Karpas-422 (cell line): ENCODE data around the gene ATOH8. TPM values are rescaled to one million over a fixed set of nuclear protein-coding genes. Genes with fewer than 3 reads are reported as not detected.

Experiments used
- DNase-seq: peaks from one replicate; pipeline ENCODE4 v3.0.0-alpha.2; 2015
- H2AFZ ChIP-seq: fragments of 200-600 bp; sonication (generic); 2 replicates; pipeline ENCODE4 v1.6.1; 2014; ENCODE audit warnings: antibody characterized with exemption, low read length, mixed read lengths
- H3K27ac ChIP-seq: fragments of 200-600 bp; sonication (generic); 2 replicates; pipeline ENCODE4 v1.5.1; 2014; ENCODE audit warnings: mild to moderate bottlenecking, low read length, moderate library complexity
- H3K27me3 ChIP-seq: fragments of 200-600 bp; sonication (generic); 2 replicates; pipeline ENCODE4 v1.6.1; 2014; ENCODE audit warnings: low read length, mixed read lengths
- H3K36me3 ChIP-seq: fragments of 200-600 bp; sonication (generic); 2 replicates; pipeline ENCODE4 v1.6.1; 2014; ENCODE audit warnings: low read length, mixed read lengths; ENCODE audit not compliant: insufficient read depth
- H3K4me1 ChIP-seq: fragments of 200-600 bp; sonication (generic); 2 replicates; pipeline ENCODE4 v1.6.1; 2014; ENCODE audit warnings: mild to moderate bottlenecking, low read length, mixed read lengths
- H3K4me2 ChIP-seq: fragments of 200-600 bp; sonication (generic); 2 replicates; pipeline ENCODE4 v1.6.1; 2014; ENCODE audit warnings: low read length, low read depth, mild to moderate bottlenecking; ENCODE audit not compliant: poor library complexity, severe bottlenecking
- H3K4me3 ChIP-seq: fragments of 200-600 bp; sonication (generic); 2 replicates; pipeline ENCODE4 v1.5.1; 2014; ENCODE audit warnings: mild to moderate bottlenecking, antibody characterized with exemption, low read length, mixed read lengths
- H3K79me2 ChIP-seq: fragments of 200-600 bp; sonication (generic); 2 replicates; pipeline ENCODE4 v1.6.1; 2014; ENCODE audit warnings: mild to moderate bottlenecking, low read length, mixed read lengths
- H3K9ac ChIP-seq: fragments of 200-600 bp; sonication (generic); 2 replicates; pipeline ENCODE4 v1.6.0; 2014; ENCODE audit warnings: low read length
- H3K9me2 ChIP-seq: fragments of 200-600 bp; sonication (generic), shearing (Covaris generic); replicated peaks from 2 replicates; pipeline ENCODE4 v1.6.0; 2014; ENCODE audit warnings: mild to moderate bottlenecking, low read length, moderate library complexity; ENCODE audit not compliant: insufficient read depth
- H3K9me3 ChIP-seq: fragments of 300-700, 200-600 bp; sonication (generic); 2 replicates; pipeline ENCODE4 v1.6.1; 2014; ENCODE audit warnings: low read length, mixed read lengths
- H4K20me1 ChIP-seq: fragments of 200-600 bp; sonication (generic); 2 replicates; pipeline ENCODE4 v1.6.1; 2014; ENCODE audit warnings: mild to moderate bottlenecking, antibody characterized with exemption, low read length, low read depth; ENCODE audit not compliant: insufficient read depth
- total RNA-seq: library from RNA; depleted of rRNA; stranded (reverse); fragments of >200 nt; shearing (Covaris generic); gene quantifications from 2 replicates; pipeline ENCODE4 v1.2.3, GENCODE V29; 2014; ENCODE audit warnings: low replicate concordance

ATOH8 gene
- total RNA-seq, 1 experiment from 2014 or later = not detected

- Histone ChIP-seq H3K9ac (no peak overlapping the region), H3K27me3 (no peaks in the 10 kb centered on the region; the same call in 1 of the 2 replicates), H3K9me3 (no peaks in the 10 kb centered on the region), H3K4me1 (no peaks in the 10 kb centered on the region), H3K27ac (no peak overlapping the region), H2AFZ (no peak overlapping the region), H4K20me1 (no peaks in the 10 kb centered on the region), H3K79me2 (no peaks in the 10 kb centered on the region), H3K9me2 (no peaks in the 10 kb centered on the region), H3K36me3 (no peaks in the 10 kb centered on the region), H3K4me2 (no peak overlapping the region), H3K4me3 (no peak overlapping the region)
- no peak for DNase-seq
Measured at GRCh38 chr2:85776672-85777071, 22.9 kb downstream of the ATOH8 start.

- Histone ChIP-seq H3K9me2 (no peaks in the 10 kb centered on the region), H3K4me2 (no peak overlapping the region), H3K27me3 (no peaks in the 10 kb centered on the region), H3K79me2 (no peaks in the 10 kb centered on the region), H3K36me3 (no peaks in the 10 kb centered on the region), H2AFZ (no peak overlapping the region), H4K20me1 (no peaks in the 10 kb centered on the region), H3K27ac (no peak overlapping the region), H3K9ac (no peak overlapping the region), H3K4me3 (no peak overlapping the region), H3K4me1 (no peaks in the 10 kb centered on the region), H3K9me3 (no peaks in the 10 kb centered on the region)
- DNase-seq = no peak
Measured at GRCh38 chr2:85777441-85777861, 23.7 kb downstream of the ATOH8 start.

GRCh38 chr2:85778646-85779379 is 25.0 kb downstream of the ATOH8 start:
- Histone ChIP-seq H3K27ac (no peak overlapping the region), H3K9me3 (no peaks in the 10 kb centered on the region), H3K4me2 (no peak overlapping the region), H3K4me1 (no peaks in the 10 kb centered on the region), H3K9me2 (no peaks in the 10 kb centered on the region), H4K20me1 (no peaks in the 10 kb centered on the region), H3K27me3 (no peaks in the 10 kb centered on the region), H3K36me3 (no peaks in the 10 kb centered on the region), H2AFZ (no peak overlapping the region), H3K79me2 (no peaks in the 10 kb centered on the region), H3K4me3 (no peak overlapping the region), H3K9ac (no peak overlapping the region)
- no peak for DNase-seq

GRCh38 chr2:85779641-85780315 is 26.0 kb downstream of the ATOH8 start:
- Histone ChIP-seq H3K27me3 (no peaks in the 10 kb centered on the region), H3K27ac (no peak overlapping the region), H3K4me3 (no peak overlapping the region), H3K36me3 (no peaks in the 10 kb centered on the region), H4K20me1 (no peaks in the 10 kb centered on the region), H3K9me3 (no peaks in the 10 kb centered on the region), H3K4me1 (no peaks in the 10 kb centered on the region), H2AFZ (no peak overlapping the region), H3K79me2 (no peaks in the 10 kb centered on the region), H3K4me2 (no peak overlapping the region), H3K9ac (no peak overlapping the region), H3K9me2 (no peaks in the 10 kb centered on the region)
- DNase-seq = no peak

- H3K4me2 ChIP-seq = no peak overlapping the region
- H3K36me3 ChIP-seq = no peaks in the 10 kb centered on the region
- no peaks in the 10 kb centered on the region for H3K9me3 ChIP-seq
- H3K27me3 ChIP-seq = no peaks in the 10 kb centered on the region
- no peaks in the 10 kb centered on the region for H3K4me1 ChIP-seq
- H2AFZ ChIP-seq = no peak overlapping the region
- no peaks in the 10 kb centered on the region for H3K9me2 ChIP-seq
- H3K4me3 ChIP-seq = no peak overlapping the region
- H3K9ac ChIP-seq = no peak overlapping the region
- no peaks in the 10 kb centered on the region for H4K20me1 ChIP-seq
- no peak for DNase-seq
- H3K79me2 ChIP-seq = no peaks in the 10 kb centered on the region
- H3K27ac ChIP-seq = no peak overlapping the region
Measured at GRCh38 chr2:85780316-85781012, 26.7 kb downstream of the ATOH8 start.

- Histone ChIP-seq H3K4me3 (no peak overlapping the region), H2AFZ (no peak overlapping the region), H3K4me1 (no peaks in the 10 kb centered on the region), H3K27ac (no peak overlapping the region), H4K20me1 (no peaks in the 10 kb centered on the region), H3K9me2 (no peaks in the 10 kb centered on the region), H3K4me2 (no peak overlapping the region), H3K36me3 (no peaks in the 10 kb centered on the region), H3K79me2 (no peaks in the 10 kb centered on the region), H3K27me3 (no peaks in the 10 kb centered on the region), H3K9me3 (no peaks in the 10 kb centered on the region), H3K9ac (no peak overlapping the region)
- no peak for DNase-seq
Measured at GRCh38 chr2:85781013-85781332, 27.2 kb downstream of the ATOH8 start.

- Histone ChIP-seq H3K36me3 (no peaks in the 10 kb centered on the region), H3K27me3 (no peaks in the 10 kb centered on the region), H3K4me3 (no peak overlapping the region), H3K4me1 (no peaks in the 10 kb centered on the region), H3K27ac (no peak overlapping the region), H3K4me2 (no peak overlapping the region), H3K9me3 (no peaks in the 10 kb centered on the region), H3K9me2 (no peaks in the 10 kb centered on the region), H3K9ac (no peak overlapping the region), H3K79me2 (no peaks in the 10 kb centered on the region), H4K20me1 (no peaks in the 10 kb centered on the region; the same call in 1 of the 2 replicates), H2AFZ (no peak overlapping the region)
- peak; percentile 52 for DNase-seq
Measured at GRCh38 chr2:85783796-85784195, 30.0 kb downstream of the ATOH8 start.

GRCh38 chr2:85784474-85784986 is 30.7 kb downstream of the ATOH8 start:
- Histone ChIP-seq H3K27ac (no peak overlapping the region), H3K27me3 (no peaks in the 10 kb centered on the region), H2AFZ (no peak overlapping the region), H3K4me1 (no peaks in the 10 kb centered on the region), H3K79me2 (no peaks in the 10 kb centered on the region), H3K36me3 (no peaks in the 10 kb centered on the region), H3K9ac (no peak overlapping the region), H3K4me3 (no peak overlapping the region), H4K20me1 (no peaks in the 10 kb centered on the region; the same call in 1 of the 2 replicates), H3K4me2 (no peak overlapping the region), H3K9me3 (no peaks in the 10 kb centered on the region), H3K9me2 (no peaks in the 10 kb centered on the region)
- no peak for DNase-seq
